Measurements from ENCODE around the gene PYGO2.

The PYGO2 gene

DNA sequence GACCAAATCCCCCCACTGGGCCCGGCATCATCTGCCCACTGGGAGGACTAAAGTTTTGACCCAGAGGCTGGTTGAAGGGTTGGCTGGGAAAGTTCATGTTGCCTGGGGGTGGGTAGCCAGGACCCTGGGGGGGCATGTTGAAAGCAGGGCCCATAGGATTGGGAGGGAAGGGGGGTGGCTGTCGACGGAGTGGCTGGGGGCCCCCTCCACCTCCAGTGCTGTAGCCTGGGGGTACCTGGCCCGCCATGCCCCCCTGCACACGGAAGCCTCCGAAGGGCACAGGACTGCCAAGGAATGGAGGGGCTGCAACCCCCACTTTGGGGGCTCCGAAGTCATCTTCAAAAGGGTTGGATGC lies 2.2 kb downstream of the PYGO2 start:
- no peak for DNase-seq

DNA sequence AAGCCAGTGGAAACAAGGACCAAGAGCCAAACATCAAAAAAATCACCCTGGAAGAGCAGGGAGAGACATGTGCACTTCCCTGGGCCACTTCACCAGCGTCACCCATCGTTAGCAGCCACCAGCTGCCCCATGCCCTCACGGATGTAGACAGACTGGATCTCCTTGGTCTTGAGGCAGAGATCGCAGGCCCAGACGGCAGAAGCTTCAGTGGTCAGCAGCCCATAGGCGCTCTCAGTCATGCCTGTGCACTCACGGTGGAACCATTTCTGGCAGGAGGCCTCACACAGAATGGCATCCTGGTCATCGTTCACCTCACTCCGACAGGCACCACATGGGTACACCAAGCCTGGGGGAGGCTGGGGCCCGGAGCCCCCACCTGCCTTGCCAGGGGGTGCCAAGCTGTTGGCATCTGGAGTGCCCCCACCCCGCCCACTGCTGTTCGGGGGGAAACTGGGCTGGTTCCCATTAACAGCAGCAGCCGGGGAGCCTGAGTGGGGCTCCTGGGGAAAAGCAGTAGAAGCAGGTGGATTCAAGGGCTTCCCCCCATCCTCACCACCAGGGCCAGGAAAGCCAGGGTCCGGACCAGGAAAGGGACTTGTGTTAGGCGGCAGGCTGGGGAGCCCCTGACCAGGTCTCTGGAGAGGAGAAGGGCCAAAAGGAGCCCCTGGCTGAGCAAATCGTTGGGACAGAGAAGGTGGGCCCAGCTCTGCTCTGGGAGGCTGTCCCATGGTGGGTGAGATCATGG lies 2.7 kb downstream of the PYGO2 start:
- no peak for DNase-seq

DNA sequence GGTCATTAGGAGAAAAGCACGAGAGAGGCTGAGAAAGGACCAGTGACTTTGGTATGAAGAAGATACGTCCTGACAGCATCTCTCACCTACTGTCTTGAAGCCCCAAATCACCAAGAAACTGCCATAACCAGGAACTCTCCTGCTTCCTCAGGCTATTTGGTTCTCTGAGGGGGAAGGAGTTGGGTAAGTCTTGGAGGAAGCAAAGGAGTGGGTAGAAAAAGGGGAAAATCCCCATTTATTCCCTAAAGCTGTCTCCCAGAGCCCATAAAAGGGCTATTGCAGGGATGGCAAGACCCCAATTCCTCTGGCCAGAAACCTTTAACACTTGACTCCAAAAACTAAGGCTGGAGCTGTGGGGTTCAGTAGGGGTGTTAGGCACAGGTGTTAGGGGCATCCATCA lies 3.5 kb downstream of the PYGO2 start:
- DNase-seq, result no peak

DNA sequence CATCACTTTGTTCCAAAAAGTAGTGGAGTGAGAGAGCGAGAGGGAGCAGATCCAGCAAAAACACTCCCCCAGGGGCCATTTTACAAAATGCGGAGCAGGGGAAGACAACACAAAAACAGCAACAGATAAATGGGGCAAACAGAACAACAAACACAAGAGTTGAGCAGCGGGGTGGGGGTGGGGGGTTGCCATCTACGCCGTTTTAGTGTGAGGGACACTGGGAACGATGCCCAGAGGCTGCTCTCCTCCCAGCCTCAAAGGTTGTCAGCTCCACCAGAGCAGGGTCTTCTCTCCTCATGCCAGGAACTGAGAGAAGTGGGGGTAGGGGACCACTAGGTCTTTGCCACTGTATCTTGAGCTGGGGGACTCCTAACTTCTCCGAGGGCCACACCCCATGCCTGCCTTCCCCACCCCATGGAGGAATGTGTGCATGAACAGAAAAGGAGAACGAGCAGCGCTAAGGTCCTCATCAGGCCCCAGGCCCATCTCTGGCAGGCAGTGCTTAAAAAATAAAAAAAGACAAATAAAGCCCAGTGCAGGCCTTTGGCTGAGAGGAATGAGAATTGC lies 4.4 kb downstream of the PYGO2 start:
- DNase-seq, result no peak

DNA sequence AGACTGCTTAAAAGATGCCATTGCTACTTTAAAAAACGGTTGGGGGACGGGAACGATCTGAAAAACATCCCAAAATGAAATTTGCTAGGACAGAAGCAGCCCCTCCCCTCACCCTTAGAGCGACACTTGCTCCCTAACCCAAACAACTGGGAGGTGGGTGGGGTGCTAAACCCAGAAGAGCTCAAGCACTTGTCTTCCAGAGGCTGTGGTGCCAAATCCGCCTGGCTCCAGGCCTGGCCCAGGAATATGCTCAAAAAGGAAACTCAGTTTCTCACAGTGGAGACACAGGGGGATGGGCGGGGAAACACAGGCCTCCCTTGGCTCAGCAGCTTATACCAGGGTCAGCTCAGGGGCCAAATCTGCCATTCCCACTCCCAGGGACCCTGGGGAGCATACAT lies 5.0 kb downstream of the PYGO2 start:
- no peak for DNase-seq

DNA sequence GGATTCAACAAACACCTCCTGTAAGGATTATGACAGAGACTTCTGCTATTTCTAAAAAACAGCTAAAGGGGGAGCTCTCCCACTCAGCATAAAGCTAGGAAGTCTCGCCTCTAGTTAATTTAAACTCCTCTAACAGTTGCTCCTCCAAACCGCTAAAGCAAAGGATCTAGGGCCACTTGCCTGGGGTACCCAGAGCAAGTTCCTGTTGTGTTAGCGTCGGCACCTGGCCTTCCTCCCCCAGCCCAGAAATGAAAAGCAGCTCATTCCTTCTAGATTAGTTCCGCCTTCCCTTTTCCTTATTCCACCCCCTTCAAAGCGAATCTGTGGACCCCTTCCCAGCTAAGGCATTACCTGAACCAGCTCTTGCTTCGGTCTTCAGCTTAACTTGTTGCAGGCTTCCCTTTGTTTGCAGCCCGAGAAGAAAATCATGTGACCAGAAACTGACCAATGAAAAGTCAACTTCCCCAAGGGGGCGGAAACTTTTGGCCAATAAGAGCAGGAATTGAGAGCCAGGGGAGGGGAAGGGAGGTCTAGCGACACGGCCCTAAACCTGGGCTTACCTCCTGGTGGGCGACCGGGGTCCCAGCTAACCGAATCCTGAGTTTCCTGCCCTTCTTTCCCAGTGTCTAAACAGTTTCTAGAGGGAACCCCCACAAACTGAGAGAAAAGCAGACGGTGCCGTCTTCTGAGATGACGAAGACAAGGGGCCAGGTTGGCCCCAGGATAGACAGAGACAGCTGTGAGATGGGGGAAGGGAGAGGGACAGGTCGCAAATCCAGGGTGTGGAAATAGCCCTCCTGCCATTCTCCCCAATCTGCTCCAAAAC lies 5.7 kb downstream of the PYGO2 start, which contains the start of gene PBXIP1:
Gene PBXIP1, minus strand, starts transcription at position 382 of the 826 bp plus-strand sequence. CDS start 2,378 bp downstream, outside the sequence.
- peak; percentile 94 to 97 for DNase-seq

DNA sequence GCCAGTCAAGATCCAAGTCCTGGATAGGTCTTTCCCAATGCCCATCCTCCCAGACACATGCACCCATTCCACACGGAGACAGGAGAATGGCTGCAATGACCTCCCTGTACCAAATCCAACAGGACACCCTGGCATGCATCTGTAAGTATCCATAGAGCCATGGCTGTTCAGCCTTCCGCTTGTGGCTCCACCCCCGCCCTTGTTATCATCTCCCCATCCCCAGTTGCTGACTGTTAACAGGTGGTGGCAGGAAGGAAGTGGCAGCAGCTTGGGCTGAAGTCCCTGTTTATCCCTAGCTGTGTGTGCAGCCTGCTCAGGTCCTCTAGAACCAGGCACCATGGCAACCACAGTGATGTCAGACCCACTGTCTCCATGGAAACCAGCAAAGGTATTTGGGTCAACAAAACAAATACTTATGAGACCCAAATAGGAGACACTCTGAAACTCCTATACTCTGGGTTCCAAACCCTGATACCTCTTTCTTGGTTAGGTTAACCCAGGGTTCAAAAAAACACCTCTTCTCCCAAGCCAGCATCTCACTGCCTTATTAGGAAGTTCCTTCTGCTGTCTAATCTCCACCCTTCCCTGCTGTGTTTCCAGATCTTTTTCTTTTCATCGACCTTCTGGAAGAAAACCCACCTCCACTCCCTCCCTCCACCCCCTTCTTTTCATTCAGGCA lies 6.4 kb downstream of the PYGO2 start:
- DNase-seq, result peak; percentile 98 to 99

DNA sequence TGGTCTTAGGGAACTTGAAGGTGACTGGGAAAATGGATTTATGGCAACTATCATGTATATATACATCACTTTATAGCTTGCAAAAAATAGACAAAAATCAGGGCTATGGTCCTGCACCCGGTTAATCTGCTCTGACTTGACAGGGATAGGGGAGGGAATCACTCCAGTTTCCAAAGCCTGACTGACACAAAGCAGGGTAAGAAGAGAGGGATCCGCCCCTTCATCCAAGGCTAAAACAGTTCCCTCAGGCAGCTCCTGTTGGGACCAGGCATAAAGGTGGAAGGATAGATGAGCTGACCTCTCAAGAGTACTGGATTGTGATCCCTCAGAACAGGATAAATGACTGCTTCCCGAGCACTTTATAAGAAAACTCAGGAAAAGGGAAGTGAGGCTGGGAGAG lies 7.0 kb downstream of the PYGO2 start:
- no peak for DNase-seq

DNA sequence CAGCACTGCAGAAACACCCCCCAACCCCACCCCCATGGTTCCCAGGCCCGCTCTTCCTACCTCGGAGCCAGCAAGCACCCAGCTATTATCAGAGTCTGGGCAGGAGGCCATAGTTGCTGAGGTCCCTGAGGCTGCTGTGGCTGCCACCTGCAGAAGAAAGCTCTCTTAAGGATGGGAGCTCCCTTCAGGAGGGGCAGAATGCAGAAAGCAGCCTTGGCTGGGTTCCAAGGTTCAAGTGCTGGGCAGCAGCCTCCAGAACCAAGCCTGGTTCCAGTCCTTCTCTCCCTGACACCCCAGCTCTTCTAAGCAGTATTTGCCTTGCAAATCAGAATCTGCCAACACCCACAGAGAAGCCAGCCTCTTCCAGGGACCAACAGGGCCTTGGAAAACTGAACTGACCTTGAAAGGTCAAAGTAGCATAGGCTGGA lies 8.0 kb downstream of the PYGO2 start:
- no peak for DNase-seq

DNA sequence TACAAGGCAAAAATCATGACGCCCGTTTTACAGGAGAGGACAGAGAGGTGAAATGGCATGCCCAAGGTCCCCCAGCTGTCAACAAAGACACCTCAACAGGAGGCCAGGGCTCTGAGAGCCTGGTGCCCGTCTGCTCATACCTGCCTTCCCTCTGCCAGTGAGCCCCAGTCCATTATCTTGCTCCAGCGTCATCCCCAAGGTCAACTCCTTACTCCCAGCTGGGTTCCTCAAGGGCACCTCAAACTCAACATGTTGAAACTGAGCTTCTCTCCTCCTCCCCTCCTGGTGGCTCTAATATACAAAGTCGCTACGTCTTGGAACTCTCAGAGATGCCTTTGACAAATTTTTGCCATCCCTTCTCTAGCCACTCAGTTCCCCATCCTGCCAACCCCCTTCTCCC lies 8.9 kb downstream of the PYGO2 start:
- peak in 1 of 2 donors; percentile 29 for DNase-seq

DNA sequence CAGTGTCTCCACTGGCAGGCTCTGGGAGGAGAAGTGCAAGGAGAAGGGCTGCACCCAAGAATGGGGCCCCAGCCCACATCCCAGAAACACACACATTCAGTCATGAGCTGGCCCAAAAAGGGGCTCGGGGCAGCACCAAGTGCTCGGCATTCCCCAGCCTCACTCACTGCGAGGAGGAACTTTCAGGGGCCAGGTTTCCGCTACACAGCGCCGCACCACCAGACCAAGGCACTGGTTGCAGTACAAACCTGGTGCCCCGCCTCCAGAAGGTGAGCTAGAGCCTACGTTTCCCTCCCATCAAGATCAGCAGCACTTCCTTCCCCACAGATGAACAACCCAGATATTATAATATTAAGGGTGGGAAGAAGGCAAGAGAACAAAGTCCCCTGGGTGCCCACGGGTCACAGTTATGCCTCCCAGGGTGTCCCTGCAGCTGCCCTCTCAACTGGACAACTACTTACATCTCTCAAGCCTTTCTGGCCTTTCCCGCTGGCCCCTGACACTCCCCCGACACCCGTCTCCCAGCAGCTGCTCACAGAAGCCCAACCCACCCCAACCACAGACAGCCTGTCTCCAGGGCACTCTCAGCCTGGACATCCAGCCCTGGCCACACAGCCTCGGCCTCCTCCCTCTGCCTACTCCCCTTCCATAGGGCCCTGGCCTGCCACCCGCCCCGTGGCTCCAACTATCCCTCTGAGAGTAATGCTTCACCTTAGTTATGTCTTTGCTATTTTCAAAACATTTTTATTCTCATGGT lies 9.5 kb downstream of the PYGO2 start:
- DNase-seq, result peak; percentile 71 to 81

DNA sequence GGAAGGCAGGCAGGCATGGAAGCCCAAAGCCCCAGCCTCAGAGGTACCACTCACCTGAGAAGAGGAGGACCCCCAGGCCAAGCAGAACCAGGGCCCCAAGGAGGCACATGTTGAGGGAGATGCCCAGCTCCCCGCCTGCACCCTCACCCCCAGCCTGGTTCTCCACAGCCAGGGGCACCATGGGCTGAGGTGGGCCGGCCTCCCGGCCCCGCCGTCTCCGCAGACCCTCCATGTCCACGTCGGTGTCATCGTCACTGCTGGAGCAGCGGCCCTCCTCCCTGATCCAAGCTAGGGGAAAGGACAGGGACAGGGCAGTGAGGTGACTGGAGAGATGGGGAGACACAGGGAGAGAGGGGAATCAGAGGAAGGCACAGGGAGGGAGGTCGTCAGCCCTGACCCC lies 13.5 kb downstream of the PYGO2 start:
- DNase-seq, result no peak

DNA sequence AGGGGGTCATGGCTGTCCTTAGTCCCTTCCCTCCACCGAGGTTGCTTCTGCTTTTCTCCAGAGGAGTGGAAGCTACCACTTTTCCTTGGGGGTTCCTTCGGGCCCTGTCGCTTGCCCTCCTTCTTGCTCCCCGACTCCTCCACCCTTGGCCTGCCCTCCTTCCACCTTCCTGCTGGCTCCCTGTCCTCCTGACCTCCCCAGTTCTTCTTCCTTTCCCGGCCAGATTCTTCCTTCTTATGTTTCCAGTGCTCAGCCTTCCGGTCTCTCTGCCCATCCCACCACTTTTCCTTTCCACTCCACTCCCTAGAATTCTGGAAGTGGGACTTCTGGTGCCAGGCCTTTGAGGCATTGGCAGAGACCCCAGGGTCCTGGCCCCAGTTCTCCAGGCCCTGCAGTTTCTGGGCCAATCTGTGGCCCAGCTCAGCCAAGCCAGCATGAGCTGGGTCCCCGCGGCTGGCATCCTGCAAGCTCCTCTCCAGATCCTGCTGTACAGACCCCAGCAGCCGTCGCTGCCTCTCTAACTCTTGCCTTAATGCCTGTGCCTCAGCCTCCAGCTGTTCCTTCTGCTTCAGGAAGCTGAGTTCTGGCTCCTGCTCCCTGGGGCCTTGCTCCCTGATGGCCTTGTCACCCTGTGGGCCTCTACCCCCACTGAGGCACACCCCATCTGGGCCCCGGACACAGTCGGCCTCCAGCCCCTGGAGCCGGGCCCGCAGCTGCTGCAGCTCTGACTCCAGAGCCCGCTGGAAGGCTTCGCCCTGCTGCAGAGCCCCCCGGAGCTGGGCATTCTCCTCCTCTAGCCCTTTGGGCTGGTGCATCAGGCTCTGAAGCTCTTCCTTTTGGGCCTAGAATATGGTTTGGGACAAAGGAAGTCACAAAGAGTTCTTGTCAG lies 15.4 kb downstream of the PYGO2 start:
- no peak for DNase-seq

DNA sequence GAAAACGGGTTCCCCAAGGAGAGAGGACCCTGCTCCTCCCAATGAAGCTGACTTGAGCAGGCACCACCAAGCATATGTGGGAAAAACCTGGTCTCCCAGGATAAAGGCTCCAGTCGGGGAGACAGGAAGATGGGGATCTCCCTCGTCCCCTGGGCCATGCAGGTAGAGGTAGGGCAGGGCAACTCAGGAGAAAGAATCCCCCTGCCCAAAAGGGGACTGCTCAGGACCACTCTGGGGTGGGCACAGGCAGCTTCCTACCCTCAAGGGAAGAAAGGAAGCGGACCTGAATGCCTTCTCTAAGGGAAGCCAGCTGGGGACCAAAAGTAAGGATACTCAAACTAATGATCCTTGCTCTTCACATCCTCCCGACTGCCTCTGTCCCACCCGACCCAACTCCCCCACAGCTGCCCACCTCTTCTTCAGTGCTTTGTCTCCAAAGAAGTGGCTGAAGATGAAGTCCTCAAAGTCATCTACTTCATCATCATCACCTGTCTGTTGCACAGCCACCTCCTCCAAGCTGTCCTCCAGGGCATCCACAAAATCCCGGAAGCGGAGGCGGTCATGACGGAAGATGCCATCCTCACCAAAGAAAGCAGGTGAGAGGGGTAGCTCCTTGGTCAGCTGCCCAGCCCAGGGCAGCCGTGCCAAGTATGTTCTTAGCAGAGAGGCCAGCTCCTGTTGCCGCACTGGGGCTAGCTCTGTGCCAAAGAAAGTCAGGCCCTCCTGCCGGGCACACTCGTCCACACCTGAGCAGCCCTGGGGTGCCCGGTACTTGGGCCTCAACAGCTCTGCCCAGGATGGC lies 16.2 kb downstream of the PYGO2 start:
- DNase-seq, result no peak

DNA sequence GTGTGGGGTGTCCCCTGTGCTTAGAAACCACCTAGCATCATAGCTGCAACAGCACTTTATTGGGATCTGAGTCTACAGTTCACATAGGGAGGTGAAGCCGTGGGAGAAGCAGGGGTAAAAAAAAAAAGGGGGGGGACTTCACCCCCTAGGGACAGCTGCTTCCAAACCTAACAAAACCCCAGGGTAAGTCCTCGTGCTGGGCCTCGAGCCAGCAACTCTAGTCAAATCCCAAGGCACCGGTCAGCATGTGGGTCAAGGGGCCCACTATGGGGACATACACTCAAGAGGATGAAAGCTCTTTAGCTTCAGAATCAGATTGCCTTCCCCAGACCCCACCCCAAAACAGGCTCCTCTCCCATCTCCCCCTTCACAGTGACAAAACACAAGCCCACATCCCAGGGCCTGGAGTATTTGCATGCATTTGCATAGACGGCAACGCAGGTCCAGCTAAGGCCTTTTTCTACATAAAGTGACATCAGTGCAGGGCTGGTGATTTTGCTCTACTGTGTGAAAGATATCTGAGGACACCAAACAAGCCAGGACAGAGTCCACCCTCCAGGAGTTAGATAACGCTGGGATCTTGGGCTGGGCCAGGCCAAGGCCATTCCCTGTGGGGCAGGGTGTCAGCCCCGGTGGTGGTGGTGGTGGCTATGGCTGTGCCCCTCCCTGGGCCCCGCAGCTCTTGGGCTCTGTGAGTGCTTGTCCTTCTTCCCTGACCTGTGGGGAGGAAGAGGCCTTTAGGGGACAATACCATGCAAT lies 17.0 kb downstream of the PYGO2 start:
- DNase-seq, result no peak

DNA sequence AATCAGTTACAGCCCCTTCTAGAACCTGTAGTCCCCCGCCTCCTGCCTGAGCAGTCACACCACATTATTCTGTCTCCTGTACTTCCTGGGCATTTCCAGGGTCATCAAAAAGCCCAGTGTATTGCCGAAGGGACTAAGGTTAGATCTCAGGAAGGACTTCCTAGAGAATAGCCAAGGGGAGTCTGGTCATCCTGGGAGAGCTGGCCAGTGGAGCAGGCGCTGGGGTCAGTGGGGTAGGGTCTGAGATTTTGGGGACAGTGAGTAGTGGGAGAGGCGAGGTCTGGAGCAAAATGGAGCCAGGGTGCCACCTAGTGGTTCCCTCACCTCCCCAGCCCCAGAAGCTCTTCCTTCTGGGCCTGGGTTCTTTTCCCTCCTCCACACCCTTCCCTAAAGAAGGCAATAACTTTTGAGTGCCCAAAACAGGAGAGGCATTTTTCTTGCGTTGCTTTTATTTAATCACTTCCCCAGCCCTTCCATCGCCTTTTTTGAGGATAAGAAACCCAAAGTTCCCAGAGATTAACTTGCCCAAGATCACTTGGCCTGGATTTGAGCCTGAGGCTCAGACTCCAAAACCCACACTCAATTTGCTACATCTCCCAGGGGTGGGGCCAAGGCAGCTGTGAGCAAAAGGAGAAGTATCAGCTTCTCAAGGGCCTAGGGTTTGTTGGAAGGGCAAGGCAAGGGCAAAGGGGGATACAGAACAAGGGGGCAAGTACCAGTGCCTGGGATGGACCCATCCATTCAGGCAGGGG lies 17.8 kb downstream of the PYGO2 start:
- DNase-seq, result peak; percentile 33 to 52

DNA sequence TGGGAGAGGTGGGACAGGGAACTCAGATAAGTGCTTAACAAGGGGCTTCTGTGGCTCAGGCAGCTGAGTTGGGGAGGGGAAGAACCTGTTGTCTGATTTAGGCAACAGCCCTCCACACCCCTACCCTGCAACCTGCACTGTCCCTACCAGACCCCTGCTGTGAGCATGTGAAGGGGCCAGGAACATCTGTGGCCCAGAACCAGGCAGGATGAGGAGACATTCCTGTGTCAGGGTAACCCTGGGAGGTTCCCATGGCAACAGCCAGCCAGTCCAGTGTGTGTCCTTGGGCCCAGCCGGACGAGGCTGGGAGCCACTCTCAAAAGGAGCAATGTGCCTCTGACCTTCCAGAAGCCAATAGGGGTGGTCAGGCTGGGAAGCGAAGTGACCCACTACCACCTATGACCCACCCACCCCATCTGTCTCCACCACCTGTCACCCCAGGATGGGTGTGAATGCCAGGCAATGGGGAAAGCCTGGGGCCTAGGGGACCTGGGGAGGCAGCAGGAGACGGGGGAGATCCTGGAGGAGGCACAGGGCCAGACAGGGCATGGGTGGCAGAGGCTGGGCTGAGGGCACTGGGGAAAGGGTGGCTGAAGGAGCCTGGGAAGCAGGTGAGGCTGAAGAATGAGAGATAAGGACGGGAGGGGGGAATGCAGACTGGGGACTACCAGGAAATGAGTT lies 20.1 kb downstream of the PYGO2 start:
- no peak for DNase-seq

DNA sequence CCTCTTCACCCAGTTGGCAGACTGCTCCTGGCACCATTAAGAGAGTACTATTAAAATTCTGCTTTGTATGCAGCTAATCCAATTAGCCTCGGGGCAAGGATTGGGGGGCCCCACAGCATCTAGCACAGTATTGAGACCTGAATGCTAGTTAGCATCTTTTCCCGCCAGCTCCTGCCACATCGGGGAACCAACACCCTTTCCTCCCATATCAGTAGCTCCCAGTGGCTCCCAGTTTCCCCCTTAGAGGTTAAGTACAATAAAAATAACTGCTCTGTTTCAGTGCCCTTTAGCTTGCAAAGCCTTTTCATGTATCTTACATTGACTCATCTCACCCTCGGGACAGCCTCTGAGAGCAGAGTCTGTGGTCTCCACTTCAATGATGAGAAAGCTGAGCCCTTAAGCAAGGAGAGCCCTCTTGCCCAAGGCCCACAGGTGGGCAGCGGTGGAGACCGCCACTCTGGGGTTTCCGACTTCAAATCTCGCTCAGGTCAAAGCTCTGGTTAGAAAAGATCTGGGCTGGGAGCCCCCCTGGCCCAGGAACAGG lies 20.9 kb downstream of the PYGO2 start:
- no peak for DNase-seq

Data from CD4-positive, alpha-beta T cell treated with Interleukin-4 for 1 hour (primary cell).